ENCODE results near the gene IL13RA2.

The IL13RA2 gene

GRCh38 chrX:115047181-115047580, 29.8 kb upstream of the IL13RA2 start:
- TF ChIP-seq, protein P1, sequence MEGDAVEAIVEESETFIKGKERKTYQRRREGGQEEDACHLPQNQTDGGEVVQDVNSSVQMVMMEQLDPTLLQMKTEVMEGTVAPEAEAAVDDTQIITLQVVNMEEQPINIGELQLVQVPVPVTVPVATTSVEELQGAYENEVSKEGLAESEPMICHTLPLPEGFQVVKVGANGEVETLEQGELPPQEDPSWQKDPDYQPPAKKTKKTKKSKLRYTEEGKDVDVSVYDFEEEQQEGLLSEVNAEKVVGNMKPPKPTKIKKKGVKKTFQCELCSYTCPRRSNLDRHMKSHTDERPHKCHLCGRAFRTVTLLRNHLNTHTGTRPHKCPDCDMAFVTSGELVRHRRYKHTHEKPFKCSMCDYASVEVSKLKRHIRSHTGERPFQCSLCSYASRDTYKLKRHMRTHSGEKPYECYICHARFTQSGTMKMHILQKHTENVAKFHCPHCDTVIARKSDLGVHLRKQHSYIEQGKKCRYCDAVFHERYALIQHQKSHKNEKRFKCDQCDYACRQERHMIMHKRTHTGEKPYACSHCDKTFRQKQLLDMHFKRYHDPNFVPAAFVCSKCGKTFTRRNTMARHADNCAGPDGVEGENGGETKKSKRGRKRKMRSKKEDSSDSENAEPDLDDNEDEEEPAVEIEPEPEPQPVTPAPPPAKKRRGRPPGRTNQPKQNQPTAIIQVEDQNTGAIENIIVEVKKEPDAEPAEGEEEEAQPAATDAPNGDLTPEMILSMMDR (IDR thresholded peaks at IDR 0.05): no peak

DNA sequence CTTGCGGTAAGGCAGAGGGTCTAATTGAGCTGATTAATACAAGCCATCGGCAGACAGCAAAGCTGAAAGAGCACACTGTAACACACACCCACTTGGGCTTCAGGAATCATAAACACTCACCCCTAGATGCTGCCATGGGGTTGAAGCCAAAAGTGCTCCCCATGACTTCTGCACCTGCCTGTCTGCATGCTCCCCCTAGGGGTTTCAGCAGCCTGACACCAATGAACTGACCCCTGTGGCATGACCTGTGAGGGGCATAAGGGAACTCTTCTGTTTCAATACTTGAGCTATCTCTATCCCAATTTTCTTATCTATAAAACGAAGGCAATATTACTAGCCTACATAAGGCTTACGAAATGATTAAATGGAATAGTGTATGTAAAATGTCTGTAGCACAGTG, 23.0 kb upstream of the IL13RA2 start:
- TF ChIP-seq, protein P1 (IDR thresholded peaks at IDR 0.05): no peak

GRCh38 chrX:115038406-115038805, 21.0 kb upstream of the IL13RA2 start:
- TF ChIP-seq, protein P1 (IDR thresholded peaks at IDR 0.05): no peak

GRCh38 chrX:115036029-115036428, 18.6 kb upstream of the IL13RA2 start:
- TF ChIP-seq, protein P1 (IDR thresholded peaks at IDR 0.05): no peak

DNA sequence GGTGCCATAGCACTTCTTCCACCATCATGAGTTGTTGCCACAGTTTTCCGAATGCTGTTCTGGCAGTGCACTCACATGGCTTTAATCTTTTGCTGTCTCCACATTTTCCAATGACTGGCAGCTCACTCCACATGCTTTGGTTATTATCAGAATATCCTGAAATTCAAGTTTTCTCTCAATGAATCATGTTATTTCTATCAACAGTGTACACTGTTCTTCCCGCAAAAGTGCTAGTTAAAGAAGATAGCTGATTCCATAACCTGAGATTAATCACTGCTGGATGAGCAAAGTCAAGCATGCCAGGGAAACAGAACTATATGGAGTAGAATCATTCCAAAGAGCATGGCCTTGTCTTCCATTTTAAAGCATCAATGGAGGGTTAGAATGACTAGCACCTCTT, 14.6 kb upstream of the IL13RA2 start:
- TF ChIP-seq, protein P1 (IDR thresholded peaks at IDR 0.05): no peak

GRCh38 chrX:115030625-115031024, 13.2 kb upstream of the IL13RA2 start:
- TF ChIP-seq, protein P1 (IDR thresholded peaks at IDR 0.05): no peak

DNA sequence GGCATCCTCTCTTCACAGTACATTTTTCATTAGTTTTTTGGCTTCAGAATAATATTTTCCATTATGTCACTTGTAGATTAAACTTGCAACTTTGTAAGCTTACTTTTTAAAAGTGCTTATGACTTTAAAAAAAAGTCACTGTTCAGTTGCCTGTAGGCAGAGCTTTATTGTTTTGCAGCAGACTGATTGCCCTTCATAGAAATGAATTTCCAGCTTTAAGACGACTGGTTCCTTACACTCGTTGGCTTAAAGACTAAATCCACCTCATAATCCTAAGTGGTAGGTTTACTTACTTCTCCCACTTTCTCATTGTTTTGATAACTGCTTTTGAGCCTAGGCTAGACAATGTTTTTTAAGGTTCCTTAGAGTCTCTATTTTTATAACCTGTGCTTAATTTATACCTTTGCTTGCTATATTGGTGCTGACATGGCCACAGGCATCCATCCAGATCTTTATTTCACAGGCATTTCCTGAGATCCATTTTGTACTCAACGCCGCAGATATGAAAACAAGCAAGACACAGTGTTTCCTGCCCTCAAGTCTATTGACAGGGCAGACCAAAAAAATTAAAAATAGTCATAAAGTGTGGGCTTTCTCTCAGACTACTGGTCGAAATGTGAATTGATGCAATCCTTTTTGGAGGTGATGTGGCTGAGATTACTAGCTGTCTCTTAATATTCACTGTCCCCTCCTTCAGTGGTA, 12.6 kb upstream of the IL13RA2 start:
- TF ChIP-seq, protein P1 (IDR thresholded peaks at IDR 0.05): no peak

- TF ChIP-seq, protein P1 (IDR thresholded peaks at IDR 0.05): no peak
Observed at GRCh38 chrX:115029440-115029839, 12.0 kb upstream of the IL13RA2 start.

All from LNCAP (cell line).